Thymus (tissue), 14 donors: ENCODE results near the gene FBXL4. TPM values are rescaled to one million over a fixed set of nuclear protein-coding genes. Genes with fewer than 3 reads are reported as not detected.

Source experiments
- DNase-seq, 9 donors: peaks; one replicate each; pipeline ENCODE4 v3.0.0-alpha.2; 2013; ENCODE audit warnings: low spot score in 9 of 9, low read depth in 6 of 9, missing footprints in 1 of 9
- H3K27ac ChIP-seq, 2 donors: one replicate each; pipeline ENCODE4 v1.5.1; 2013; ENCODE audit warnings: control low read depth in 1 of 2, low read depth in 1 of 2, low read length in 1 of 2, mild to moderate bottlenecking in 1 of 2, moderate library complexity in 1 of 2
- H3K27me3 ChIP-seq, 2 donors: one replicate each; pipeline ENCODE4 v1.5.1; 2013; ENCODE audit warnings: low read length in 1 of 2; ENCODE audit not compliant: control insufficient read depth in 2 of 2, insufficient read depth in 1 of 2
- H3K36me3 ChIP-seq, 2 donors: one replicate each; pipeline ENCODE4 v1.5.1; 2013; ENCODE audit warnings: low read length in 1 of 2, mild to moderate bottlenecking in 1 of 2, moderate library complexity in 1 of 2; ENCODE audit not compliant: control insufficient read depth in 2 of 2, insufficient read depth in 2 of 2
- H3K4me1 ChIP-seq, 2 donors: one replicate each; pipeline ENCODE4 v1.5.1; 2013; ENCODE audit warnings: low read length in 2 of 2; ENCODE audit not compliant: control insufficient read depth in 2 of 2, insufficient read depth in 2 of 2
- H3K4me3 ChIP-seq, 2 donors: one replicate each; pipeline ENCODE4 v1.5.1; 2013; ENCODE audit warnings: low read length in 2 of 2, control low read depth in 1 of 2, mild to moderate bottlenecking in 1 of 2
- H3K9me3 ChIP-seq, 2 donors: one replicate each; pipeline ENCODE4 v1.5.1; 2013; ENCODE audit warnings: low read length in 1 of 2, mild to moderate bottlenecking in 1 of 2; ENCODE audit not compliant: control insufficient read depth in 2 of 2, insufficient read depth in 1 of 2
- WGBS: extraction: QIAGEN DNeasy Blood & Tissue Kit; methylation state at CpG from one replicate; pipeline ENCODE4 v1.1.7; 2013; 5-methylcytosine and 5-hydroxymethylcytosine counted together
- long read RNA-seq, 10 donors: transcript quantifications; one replicate each; lab custom pipeline, GENCODE V29; 2026
- polyA plus RNA-seq: library from polyadenylated mRNA; stranded (reverse); fragments of 200-250 nt; gene quantifications from one replicate; pipeline ENCODE4 v1.2.3, GENCODE V29; 2013
- total RNA-seq: library from RNA; stranded (reverse); fragments of 120-200 nt; gene quantifications from one replicate; pipeline ENCODE4 v1.2.4, GENCODE V29; 2013
- donor health status: healthy.

FBXL4 gene
- total RNA-seq: 13.5 TPM
- 10.7 TPM for polyA plus RNA-seq
- long read RNA-seq, donor 1: 0 reads
- long read RNA-seq, donor 2: 0 reads
- long read RNA-seq, donor 3, partial matches to known transcripts: 0 of 1 reads
- long read RNA-seq, donor 3, other reads (novel, unspliced or antisense): 0 of 1 reads
- long read RNA-seq, donor 4, partial matches to known transcripts: 5 of 5 reads
- long read RNA-seq, donor 4, other reads (novel, unspliced or antisense): 0 of 5 reads
- long read RNA-seq, donor 5, partial matches to known transcripts: 0 of 1 reads
- long read RNA-seq, donor 5, other reads (novel, unspliced or antisense): 0 of 1 reads
- long read RNA-seq, donor 6, full-length matches to known transcripts: 1 of 1 reads
- long read RNA-seq, donor 6, partial matches to known transcripts: 0 of 1 reads
- long read RNA-seq, donor 6, other reads (novel, unspliced or antisense): 0 of 1 reads
- long read RNA-seq, donor 7, full-length matches to known transcripts: 1 of 1 reads
- long read RNA-seq, donor 7, partial matches to known transcripts: 0 of 1 reads
- long read RNA-seq, donor 7, other reads (novel, unspliced or antisense): 0 of 1 reads
- long read RNA-seq, donor 8: 0 reads
- long read RNA-seq, donor 9: 0 reads
- long read RNA-seq, donor 10, full-length matches to known transcripts: 1 of 1 reads
- long read RNA-seq, donor 10, partial matches to known transcripts: 0 of 1 reads
- long read RNA-seq, donor 10, other reads (novel, unspliced or antisense): 0 of 1 reads

GRCh38 chr6:98947411-98948292 is at the start of gene FBXL4:
Gene FBXL4, minus strand, starts transcription at chr6:98947946. Its CDS starts 20,958 bp downstream, at chr6:98926988.
- Histone ChIP-seq H3K36me3 (no peaks in the 10 kb centered on the region), H3K9me3 (no peaks in the 10 kb centered on the region), H3K27me3 (no peaks in the 10 kb centered on the region), H3K4me1 (peaks cover 0 to 4% of the 10 kb centered on the region in 2 donors), H3K27ac (peak within 1 kb of the TSS; percentile 80 to 82), H3K4me3 (peak within 1 kb of the TSS; percentile 79 to 91)
- 4% methylated on average over 93 of the region's 93 CpGs for WGBS
- peak; percentile 31 to 88 (median 70) for DNase-seq

- Histone ChIP-seq H3K4me3 (no peak overlapping the region), H3K4me1 (no peaks in the 10 kb centered on the region), H3K27ac (no peak overlapping the region), H3K9me3 (no peaks in the 10 kb centered on the region), H3K27me3 (no peaks in the 10 kb centered on the region), H3K36me3 (no peaks in the 10 kb centered on the region)
- DNase-seq: no peak
- WGBS: 96% methylated on average over 1 of the region's 1 CpG
Measured at GRCh38 chr6:98995116-98995515, 47.4 kb upstream of the FBXL4 start.

GRCh38 chr6:98992535-98992934 is 44.8 kb upstream of the FBXL4 start:
- no peaks in the 10 kb centered on the region for H3K9me3 ChIP-seq
- H3K4me1 ChIP-seq: no peaks in the 10 kb centered on the region
- no peak overlapping the region for H3K4me3 ChIP-seq
- H3K27me3 ChIP-seq: no peaks in the 10 kb centered on the region
- no peak for DNase-seq
- no peak overlapping the region for H3K27ac ChIP-seq
- WGBS: 31% methylated on average over 1 of the region's 1 CpG
- no peaks in the 10 kb centered on the region for H3K36me3 ChIP-seq

GRCh38 chr6:98986071-98986615 is 38.4 kb upstream of the FBXL4 start:
- no peak overlapping the region for H3K4me3 ChIP-seq
- 95% methylated on average over 1 of the region's 1 CpG for WGBS
- no peaks in the 10 kb centered on the region for H3K4me1 ChIP-seq
- no peaks in the 10 kb centered on the region for H3K9me3 ChIP-seq
- H3K36me3 ChIP-seq: no peaks in the 10 kb centered on the region
- no peak overlapping the region for H3K27ac ChIP-seq
- H3K27me3 ChIP-seq: no peaks in the 10 kb centered on the region
- no peak for DNase-seq

GRCh38 chr6:98985391-98985790 is 37.6 kb upstream of the FBXL4 start:
- WGBS: 95% methylated on average over 1 of the region's 1 CpG
- no peak overlapping the region for H3K4me3 ChIP-seq
- H3K27me3 ChIP-seq: no peaks in the 10 kb centered on the region
- no peaks in the 10 kb centered on the region for H3K4me1 ChIP-seq
- no peak for DNase-seq
- H3K27ac ChIP-seq: no peak overlapping the region
- no peaks in the 10 kb centered on the region for H3K9me3 ChIP-seq
- H3K36me3 ChIP-seq: no peaks in the 10 kb centered on the region

- Histone ChIP-seq H3K4me1 (no peaks in the 10 kb centered on the region), H3K36me3 (no peaks in the 10 kb centered on the region), H3K9me3 (no peaks in the 10 kb centered on the region), H3K27ac (no peak overlapping the region), H3K27me3 (no peaks in the 10 kb centered on the region), H3K4me3 (no peak overlapping the region)
- DNase-seq: no peak
- WGBS: 92% methylated on average over 1 of the region's 1 CpG
Measured at GRCh38 chr6:98984121-98984520, 36.4 kb upstream of the FBXL4 start.

- no peaks in the 10 kb centered on the region for H3K36me3 ChIP-seq
- no peaks in the 10 kb centered on the region for H3K4me1 ChIP-seq
- H3K27ac ChIP-seq: no peak overlapping the region
- 96% methylated on average over 1 of the region's 1 CpG for WGBS
- H3K4me3 ChIP-seq: no peak overlapping the region
- no peaks in the 10 kb centered on the region for H3K27me3 ChIP-seq
- no peaks in the 10 kb centered on the region for H3K9me3 ChIP-seq
- no peak for DNase-seq
Measured at GRCh38 chr6:98981473-98981872, 33.7 kb upstream of the FBXL4 start.

GRCh38 chr6:98980819-98981218 is 33.1 kb upstream of the FBXL4 start:
- no peak for DNase-seq
- Histone ChIP-seq H3K4me3 (no peak overlapping the region), H3K9me3 (no peaks in the 10 kb centered on the region), H3K4me1 (no peaks in the 10 kb centered on the region), H3K27ac (no peak overlapping the region), H3K27me3 (no peaks in the 10 kb centered on the region), H3K36me3 (no peaks in the 10 kb centered on the region)
- over 99% methylated on average over 2 of the region's 2 CpGs for WGBS
